IPS DF 4.7 (cell line): ENCODE results near the gene UACA.
"Not testable (repeated sequence)": the region's sequence is repeated elsewhere in the genome, so short reads cannot be mapped to it uniquely, and the experiment has no call there.

ENCODE experiments used
- DNase-seq: peaks from one replicate; pipeline ENCODE4 v3.0.0-alpha.2; 2013; ENCODE audit warnings: low spot score; ENCODE audit errors: extremely low read depth

Gene UACA

GRCh38 chr15:70627322-70627721 is 136.0 kb downstream of the UACA start:
- DNase-seq = no peak

DNA sequence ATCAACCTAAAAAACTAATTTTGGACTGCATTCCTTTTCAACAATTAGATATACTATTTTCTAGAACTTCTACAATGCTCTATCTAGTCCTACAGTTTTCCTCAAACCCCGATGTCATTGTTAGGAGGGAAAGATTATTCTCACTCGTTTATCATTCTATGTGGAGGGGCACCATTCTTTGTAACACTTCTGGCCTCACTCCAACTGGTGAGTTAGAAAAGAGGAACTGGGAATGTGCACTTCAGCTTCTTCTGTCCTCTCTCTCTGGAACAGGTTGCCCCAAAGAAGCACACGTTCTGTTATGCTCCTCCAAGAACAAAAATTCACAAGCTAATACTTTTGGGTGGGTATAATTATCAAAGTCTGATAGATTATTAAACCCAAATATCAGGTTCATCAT is 137.9 kb downstream of the UACA start:
- no peak for DNase-seq

- DNase-seq = no peak
These were observed 138.3 kb downstream of the UACA start for GRCh38 chr15:70625011-70625410.

GRCh38 chr15:70618929-70619328 is 144.4 kb downstream of the UACA start:
- DNase-seq = no peak

DNA sequence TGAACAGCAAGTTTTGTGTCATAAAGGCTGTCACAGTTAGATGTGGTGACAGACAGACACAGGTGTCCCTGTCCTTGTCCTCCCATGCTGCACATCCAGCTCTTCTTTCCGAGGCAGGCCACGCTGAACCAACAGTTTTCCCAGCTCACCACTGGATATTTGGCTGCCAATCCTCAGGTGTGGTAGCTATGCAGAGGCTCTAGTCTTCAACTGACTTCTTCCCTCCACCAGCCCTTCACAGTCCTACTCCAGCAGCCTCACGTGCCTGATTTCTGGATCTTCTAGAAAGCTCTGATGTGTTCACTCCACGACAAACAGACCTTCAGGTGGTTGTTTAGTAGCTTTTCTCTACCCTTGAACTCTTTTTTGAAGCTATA is 145.5 kb downstream of the UACA start:
- DNase-seq = no peak

GRCh38 chr15:70617076-70617910 is 146.1 kb downstream of the UACA start:
- DNase-seq = no peak

DNA sequence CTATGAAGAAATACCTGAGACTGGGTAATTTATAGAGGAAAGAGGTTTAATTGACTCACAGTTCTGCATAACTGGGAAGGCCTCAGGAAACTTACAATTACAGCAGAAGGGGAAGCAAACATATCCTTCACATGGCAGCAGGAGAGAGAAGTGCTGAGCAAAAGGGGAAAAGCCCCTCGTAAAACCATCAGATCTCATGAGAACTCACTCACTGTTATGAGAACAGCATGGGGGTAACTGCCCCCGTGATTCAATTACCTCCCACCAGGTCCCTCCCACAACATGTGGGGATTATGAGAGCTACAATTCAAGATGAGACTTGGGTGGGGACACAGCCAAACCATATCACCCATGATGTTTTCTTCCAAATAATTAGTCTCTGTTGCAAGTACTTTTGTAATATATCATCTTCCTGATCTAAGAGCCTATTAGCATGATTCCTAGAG is 147.0 kb downstream of the UACA start:
- not testable (repeated sequence) for DNase-seq

DNA sequence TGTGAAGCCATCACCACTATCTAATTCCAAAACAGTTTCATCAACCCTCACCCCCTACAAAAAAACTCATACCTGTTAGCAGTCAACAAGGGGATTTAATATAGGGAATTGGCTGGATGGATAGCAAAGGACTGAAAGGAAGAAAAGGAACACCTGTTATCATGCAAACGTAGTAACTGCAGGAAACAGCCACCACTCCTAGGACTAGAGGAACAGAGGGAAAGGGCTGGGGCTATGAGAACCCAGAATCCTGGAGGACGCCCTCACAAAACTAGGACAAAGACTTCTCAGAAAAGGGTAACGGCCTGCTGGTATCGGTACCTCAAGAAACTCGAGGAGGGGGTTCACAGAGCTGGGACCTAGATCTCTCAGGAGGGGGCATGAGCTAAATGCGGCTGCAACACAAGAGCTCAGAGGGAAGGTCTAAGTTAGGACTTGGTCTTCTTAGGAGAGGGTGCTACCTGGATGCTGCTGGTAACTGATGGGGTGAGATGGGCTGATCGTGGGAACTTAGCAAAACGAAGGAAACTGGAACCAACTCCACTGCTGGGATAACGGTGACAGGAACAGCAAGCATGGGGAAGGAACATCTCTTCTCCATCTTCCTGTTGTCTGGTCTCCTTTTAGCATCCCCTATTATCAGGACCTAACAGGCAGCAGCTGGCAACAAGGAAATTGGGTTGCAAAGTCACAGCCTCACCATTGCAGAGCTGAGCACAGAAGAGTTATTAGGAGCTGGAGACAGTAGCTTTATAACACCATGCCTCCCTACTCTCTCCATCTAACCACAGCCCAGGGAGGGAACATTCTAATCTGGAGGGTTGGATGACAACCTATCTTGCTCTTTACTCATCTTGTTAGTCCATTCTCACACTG is 147.7 kb downstream of the UACA start:
- no peak for DNase-seq

- DNase-seq = no peak
These were observed 149.1 kb downstream of the UACA start for GRCh38 chr15:70614221-70614620.

DNA sequence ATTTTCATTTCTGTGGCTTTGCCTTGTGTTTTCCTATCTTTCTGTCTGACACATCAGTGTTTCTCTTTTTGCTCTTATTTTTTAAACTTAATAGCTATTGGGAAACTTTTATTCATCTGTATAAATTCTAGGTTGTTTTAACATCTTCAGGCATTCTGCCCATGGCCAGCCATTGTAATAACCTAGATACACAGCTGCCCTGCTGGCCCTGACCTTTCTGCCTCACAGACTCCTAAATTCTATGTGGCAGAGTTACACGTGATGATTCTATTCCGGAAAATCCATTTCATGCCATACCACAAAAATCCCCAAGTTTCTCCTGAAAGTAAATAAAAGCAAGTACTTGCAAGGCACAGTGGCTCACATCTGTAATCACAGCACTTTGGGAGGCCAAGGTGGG is 150.1 kb downstream of the UACA start:
- no peak for DNase-seq

- DNase-seq = no peak
These were observed 152.1 kb downstream of the UACA start for GRCh38 chr15:70611286-70611685.

- no peak for DNase-seq
These were observed 152.8 kb downstream of the UACA start for GRCh38 chr15:70610541-70610940.

DNA sequence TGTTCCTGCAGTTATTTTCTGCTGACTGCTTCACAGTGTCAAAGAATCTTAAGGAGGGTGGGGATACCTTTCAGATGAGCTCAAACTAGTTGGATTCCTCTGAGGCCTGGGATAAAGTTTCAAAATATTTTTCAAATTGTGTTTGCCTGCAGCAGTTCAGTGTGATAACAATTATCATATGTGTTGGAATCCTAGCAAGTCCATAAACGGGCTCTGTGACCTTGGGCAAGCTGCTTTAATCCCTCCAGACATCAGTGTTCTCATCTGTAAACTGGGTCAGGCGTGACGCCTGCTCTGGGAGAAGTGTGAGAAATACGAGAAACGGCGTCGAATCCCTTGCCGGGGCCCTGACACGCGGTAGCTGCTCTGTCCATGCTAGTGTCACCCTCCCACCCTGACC is 153.5 kb downstream of the UACA start:
- no peak for DNase-seq

DNA sequence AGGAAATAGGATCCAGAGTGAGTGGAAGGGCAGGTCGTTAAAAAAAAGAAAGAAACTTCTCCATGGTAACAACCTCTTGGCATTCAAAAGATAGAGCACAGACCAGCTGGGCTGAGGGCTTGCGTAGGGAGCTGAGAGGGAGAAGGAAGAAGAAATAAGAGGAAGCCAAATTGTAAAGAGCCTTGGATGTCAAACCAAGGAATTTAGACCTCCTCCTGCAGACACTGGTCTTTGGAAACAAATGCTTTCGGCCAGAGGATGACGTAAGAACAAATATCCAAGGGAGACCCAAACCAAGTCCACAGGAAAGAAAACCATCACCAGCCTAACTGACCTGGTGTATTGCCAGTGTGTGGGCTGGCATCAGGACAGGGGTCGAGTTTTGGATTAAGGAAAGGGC is 155.2 kb downstream of the UACA start:
- no peak for DNase-seq

- no peak for DNase-seq
These were observed 157.6 kb downstream of the UACA start for GRCh38 chr15:70605606-70606410.

- no peak for DNase-seq
These were observed 158.6 kb downstream of the UACA start for GRCh38 chr15:70604666-70605315.
